ENCODE measurements around the gene PLSCR2.

The PLSCR2 gene

DNA sequence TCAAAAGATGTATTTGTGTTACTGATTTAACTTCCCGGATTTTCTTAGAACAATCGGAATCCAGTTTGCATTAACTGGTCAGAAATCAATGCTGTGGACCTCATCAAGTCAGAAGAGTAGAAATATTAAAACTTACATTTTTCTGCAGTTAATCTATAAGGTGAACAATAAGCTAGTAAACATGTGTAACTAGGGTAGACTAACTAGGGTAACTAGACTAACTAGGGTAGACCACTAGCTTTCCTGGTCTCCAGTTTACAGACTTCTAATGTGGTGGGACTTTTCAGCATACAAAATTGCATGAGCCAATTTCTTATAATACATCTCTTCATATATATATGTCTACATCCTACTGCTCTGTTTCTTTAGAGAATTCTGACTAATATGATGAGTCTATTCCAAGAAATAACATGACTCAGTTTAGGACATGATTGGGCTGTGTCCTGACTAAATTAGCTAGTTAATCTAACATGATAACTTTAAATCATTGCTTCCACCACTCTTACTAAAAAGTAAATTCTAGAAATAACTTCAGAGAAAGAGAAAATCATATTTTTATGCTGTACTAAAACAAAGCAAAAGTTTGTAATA, 5.3 kb downstream of the PLSCR2 start:
- Histone ChIP-seq H3K9ac (ENCODE audit: low read depth, low read length, poor library complexity, severe bottlenecking) (no peak overlapping the region), H4K20me1 (ENCODE audit: insufficient read depth, low read length, poor library complexity, severe bottlenecking) (no peaks in the 10 kb centered on the region), H3K9me3 (ENCODE audit: insufficient read depth, low read depth, low read length) (no peaks in the 10 kb centered on the region), H3K27me3 (ENCODE audit: insufficient read depth, low read length, poor library complexity, severe bottlenecking) (no peaks in the 10 kb centered on the region), H3K9me2 (replicated peaks; ENCODE audit: low read depth, low read length) (no peaks in the 10 kb centered on the region), H3K4me3 (ENCODE audit: low read length, poor library complexity, severe bottlenecking) (no peak overlapping the region), H3K36me3 (ENCODE audit: insufficient read depth, low read length) (no peaks in the 10 kb centered on the region), H3K79me2 (ENCODE audit: insufficient read depth, low read length) (no peaks in the 10 kb centered on the region), H3K4me2 (ENCODE audit: low read depth, low read length, poor library complexity, severe bottlenecking) (no peak overlapping the region), H3K4me1 (ENCODE audit: insufficient read depth, low read length, poor library complexity, severe bottlenecking) (no peaks in the 10 kb centered on the region), H3F3A (ENCODE audit: low read depth) (no peaks in the 10 kb centered on the region), H2AFZ (ENCODE audit: low read length) (no peak overlapping the region)
- no peak for TF ChIP-seq EZH2phosphoT487 (IDR thresholded peaks at IDR 0.05; ENCODE audit: borderline replicate concordance)
- TF ChIP-seq, protein P1, sequence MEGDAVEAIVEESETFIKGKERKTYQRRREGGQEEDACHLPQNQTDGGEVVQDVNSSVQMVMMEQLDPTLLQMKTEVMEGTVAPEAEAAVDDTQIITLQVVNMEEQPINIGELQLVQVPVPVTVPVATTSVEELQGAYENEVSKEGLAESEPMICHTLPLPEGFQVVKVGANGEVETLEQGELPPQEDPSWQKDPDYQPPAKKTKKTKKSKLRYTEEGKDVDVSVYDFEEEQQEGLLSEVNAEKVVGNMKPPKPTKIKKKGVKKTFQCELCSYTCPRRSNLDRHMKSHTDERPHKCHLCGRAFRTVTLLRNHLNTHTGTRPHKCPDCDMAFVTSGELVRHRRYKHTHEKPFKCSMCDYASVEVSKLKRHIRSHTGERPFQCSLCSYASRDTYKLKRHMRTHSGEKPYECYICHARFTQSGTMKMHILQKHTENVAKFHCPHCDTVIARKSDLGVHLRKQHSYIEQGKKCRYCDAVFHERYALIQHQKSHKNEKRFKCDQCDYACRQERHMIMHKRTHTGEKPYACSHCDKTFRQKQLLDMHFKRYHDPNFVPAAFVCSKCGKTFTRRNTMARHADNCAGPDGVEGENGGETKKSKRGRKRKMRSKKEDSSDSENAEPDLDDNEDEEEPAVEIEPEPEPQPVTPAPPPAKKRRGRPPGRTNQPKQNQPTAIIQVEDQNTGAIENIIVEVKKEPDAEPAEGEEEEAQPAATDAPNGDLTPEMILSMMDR (conservative IDR thresholded peaks at IDR 0.05; ENCODE audit: low read length) = no peak

- Histone ChIP-seq H2AFZ (ENCODE audit: low read length) (no peak overlapping the region), H3K9ac (ENCODE audit: low read depth, low read length, poor library complexity, severe bottlenecking) (no peak overlapping the region), H3K4me2 (ENCODE audit: low read depth, low read length, poor library complexity, severe bottlenecking) (no peak overlapping the region), H3K36me3 (ENCODE audit: insufficient read depth, low read length) (no peaks in the 10 kb centered on the region), H3K4me1 (ENCODE audit: insufficient read depth, low read length, poor library complexity, severe bottlenecking) (no peaks in the 10 kb centered on the region), H3K27me3 (ENCODE audit: insufficient read depth, low read length, poor library complexity, severe bottlenecking) (no peaks in the 10 kb centered on the region), H3K4me3 (ENCODE audit: low read length, poor library complexity, severe bottlenecking) (no peak overlapping the region), H3K9me3 (ENCODE audit: insufficient read depth, low read depth, low read length) (no peaks in the 10 kb centered on the region), H3K9me2 (replicated peaks; ENCODE audit: low read depth, low read length) (no peaks in the 10 kb centered on the region), H3F3A (ENCODE audit: low read depth) (no peaks in the 10 kb centered on the region), H3K79me2 (ENCODE audit: insufficient read depth, low read length) (no peaks in the 10 kb centered on the region), H4K20me1 (ENCODE audit: insufficient read depth, low read length, poor library complexity, severe bottlenecking) (no peaks in the 10 kb centered on the region)
- TF ChIP-seq, protein P1 (conservative IDR thresholded peaks at IDR 0.05; ENCODE audit: low read length) = no peak
- no peak for TF ChIP-seq EZH2phosphoT487 (IDR thresholded peaks at IDR 0.05; ENCODE audit: borderline replicate concordance)
Observed at GRCh38 chr3:146454796-146455195, 14.6 kb downstream of the PLSCR2 start.

DNA sequence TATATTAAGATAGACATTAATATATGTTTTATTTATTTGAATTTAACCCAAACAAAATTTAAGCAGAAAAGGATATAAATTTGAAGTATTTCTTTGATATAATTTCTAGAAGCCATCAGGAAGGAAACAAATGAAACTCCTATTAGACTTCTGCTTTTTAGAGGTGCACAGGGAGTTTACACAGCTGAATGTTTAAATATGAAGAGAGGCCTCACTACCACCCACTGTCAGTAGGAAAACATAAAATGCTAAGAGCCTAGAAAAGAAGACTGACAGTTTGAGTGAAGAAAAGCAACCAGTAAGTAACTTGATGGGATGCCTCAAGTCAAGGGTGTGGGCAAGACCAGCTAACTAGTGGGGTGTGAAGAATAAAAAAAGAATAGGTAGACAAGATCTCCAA, 19.7 kb downstream of the PLSCR2 start:
- Histone ChIP-seq H3K9ac (ENCODE audit: low read depth, low read length, poor library complexity, severe bottlenecking) (no peak overlapping the region), H3K9me2 (replicated peaks; ENCODE audit: low read depth, low read length) (no peaks in the 10 kb centered on the region), H3K4me2 (ENCODE audit: low read depth, low read length, poor library complexity, severe bottlenecking) (no peak overlapping the region), H3K4me1 (ENCODE audit: insufficient read depth, low read length, poor library complexity, severe bottlenecking) (no peaks in the 10 kb centered on the region), H3K36me3 (ENCODE audit: insufficient read depth, low read length) (no peaks in the 10 kb centered on the region), H3K27me3 (ENCODE audit: insufficient read depth, low read length, poor library complexity, severe bottlenecking) (no peaks in the 10 kb centered on the region), H3K4me3 (ENCODE audit: low read length, poor library complexity, severe bottlenecking) (no peak overlapping the region), H3K79me2 (ENCODE audit: insufficient read depth, low read length) (no peaks in the 10 kb centered on the region), H2AFZ (ENCODE audit: low read length) (no peak overlapping the region), H3F3A (ENCODE audit: low read depth) (no peaks in the 10 kb centered on the region), H3K9me3 (ENCODE audit: insufficient read depth, low read depth, low read length) (no peaks in the 10 kb centered on the region), H4K20me1 (ENCODE audit: insufficient read depth, low read length, poor library complexity, severe bottlenecking) (no peaks in the 10 kb centered on the region)
- TF ChIP-seq, protein P1 (conservative IDR thresholded peaks at IDR 0.05; ENCODE audit: low read length) = no peak
- TF ChIP-seq EZH2phosphoT487 (IDR thresholded peaks at IDR 0.05; ENCODE audit: borderline replicate concordance) = no peak
